GM18520 (cell line): ENCODE data around the gene SPAG6.
"Not testable (repeated sequence)": the region's sequence is repeated elsewhere in the genome, so short reads cannot be mapped to it uniquely, and the experiment has no call there.

Experiments used
- ATAC-seq: cut with Tn5 transposase; IDR thresholded peaks from one replicate; pipeline ENCODE4 v1.9.1; 2021; ENCODE audit not compliant: unreplicated experiment

The SPAG6 gene

GRCh38 chr10:22345301-22346095 is at the start of gene SPAG6:
SPAG6 (plus strand) TSS chr10:22345496; CDS start chr10:22345612, 116 bp downstream.
- ATAC-seq, result no peak

DNA sequence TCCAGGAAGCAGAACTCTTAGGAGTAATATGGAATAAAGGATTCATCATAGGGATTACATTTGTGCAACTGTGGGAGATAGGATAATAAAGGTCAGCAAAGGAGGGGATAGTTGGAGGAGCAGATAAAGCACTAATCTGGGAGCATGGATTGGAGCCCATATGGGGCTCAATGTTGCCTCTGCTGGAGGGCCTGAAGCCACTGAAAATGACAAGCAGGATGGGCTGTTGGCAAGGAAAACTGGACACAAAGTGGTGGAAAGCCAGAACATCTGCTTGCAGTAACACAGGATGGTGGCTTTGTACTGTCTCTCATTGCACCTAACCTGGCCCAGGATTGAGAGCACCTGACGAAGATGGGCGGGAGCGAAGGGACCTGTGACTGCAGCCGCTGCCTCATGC is 44.1 kb upstream of the SPAG6 start:
- no peak for ATAC-seq

GRCh38 chr10:22303461-22303860 is 41.8 kb upstream of the SPAG6 start:
- ATAC-seq, result no peak

GRCh38 chr10:22305721-22306120 is 39.6 kb upstream of the SPAG6 start:
- no peak for ATAC-seq

DNA sequence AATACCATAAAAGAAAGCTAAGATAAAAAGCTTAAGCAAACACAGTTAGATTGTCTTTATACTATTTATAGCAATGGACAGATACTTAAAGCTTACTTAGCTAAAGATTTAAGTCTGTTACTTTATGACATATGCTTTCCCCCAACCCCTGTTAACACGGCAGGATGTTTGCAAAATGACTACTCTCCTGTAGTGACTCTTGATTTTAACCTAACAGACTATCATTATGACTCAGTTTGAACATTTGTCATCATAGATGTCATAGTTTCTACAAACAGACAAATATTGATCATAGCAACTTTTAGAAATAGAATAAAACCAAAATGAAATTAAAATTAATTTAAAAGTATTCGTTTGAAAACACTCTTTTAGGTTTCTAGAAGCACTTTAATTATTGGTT is 36.9 kb upstream of the SPAG6 start:
- peak; percentile 96 for ATAC-seq

DNA sequence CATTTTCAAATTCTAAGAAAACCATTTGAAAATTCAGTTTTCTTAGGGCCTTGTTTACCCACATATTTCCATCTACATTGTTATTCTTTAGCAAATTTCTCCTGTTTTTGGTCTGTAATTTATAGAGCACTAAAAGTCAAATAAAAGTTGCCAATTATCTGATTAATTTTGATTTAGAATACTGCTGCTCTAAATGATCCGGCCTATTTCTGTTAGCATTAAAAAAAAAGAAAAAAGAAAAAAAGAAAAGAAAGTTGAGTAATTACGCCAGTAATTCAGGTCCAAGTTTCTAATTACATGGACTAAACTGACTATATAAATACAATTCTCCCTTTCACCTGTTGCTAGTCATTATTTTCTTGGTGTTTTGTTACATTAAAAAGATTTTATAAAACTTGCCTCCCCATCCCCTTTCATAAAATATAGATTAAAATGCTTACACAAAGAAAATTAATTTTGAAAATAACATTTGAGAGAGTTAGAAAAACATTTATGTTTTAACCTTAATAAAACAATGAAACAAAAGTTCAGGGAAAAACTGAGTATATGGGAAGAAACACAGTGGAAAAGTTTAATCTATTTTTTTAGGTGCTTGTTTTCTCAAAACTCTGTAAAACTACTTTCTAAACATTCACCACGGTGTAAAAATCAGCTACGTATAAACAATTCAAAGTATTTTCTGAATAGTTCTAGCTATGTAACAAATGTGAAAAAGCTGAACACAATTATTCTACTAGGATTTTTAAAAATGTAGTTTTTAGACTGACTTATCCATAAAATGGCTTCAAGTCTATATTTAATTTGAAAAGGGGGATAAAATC is 35.9 kb upstream of the SPAG6 start:
- no peak for ATAC-seq

GRCh38 chr10:22310012-22310411 is 35.3 kb upstream of the SPAG6 start:
- ATAC-seq, result not testable (repeated sequence)

DNA sequence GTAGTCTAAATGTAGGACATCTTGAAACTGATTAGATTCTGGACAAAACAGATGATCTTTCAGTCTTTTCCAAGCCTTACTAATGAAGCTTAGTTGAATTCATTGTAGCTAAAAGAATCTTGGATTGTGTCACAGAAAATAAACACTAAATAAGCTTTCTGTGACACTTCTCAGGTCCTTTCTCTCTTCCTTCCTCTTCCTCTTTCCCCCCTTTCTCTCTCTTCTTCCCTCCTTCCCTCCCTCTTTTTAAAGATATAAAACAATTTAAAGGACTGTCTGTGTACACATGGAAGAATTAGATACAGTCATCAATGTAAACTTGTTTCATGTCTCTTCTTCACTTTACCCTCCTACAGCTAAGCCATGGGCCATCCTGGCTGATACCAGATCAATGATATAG is 34.4 kb upstream of the SPAG6 start:
- no peak for ATAC-seq

DNA sequence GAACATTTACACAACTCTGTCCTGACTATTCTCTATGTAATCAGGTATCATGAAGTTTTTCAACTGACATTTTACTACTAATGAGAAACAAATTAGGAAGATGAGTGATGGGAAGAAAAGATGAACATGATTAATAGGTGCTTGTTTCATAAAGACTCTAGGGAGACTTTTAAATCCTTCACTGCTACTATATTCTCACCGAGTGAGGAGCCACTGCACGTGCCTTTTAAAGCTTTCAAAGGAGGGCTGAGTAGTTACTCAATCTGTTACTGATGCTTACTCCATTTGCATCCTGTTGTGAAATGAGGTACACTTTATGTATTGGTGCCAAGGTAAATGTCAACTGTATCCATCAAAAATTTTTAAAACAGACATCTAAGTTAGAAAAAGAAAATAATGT is 30.4 kb upstream of the SPAG6 start:
- no peak for ATAC-seq

GRCh38 chr10:22315455-22316285 is 29.6 kb upstream of the SPAG6 start:
- no peak for ATAC-seq

- peak; percentile 49 for ATAC-seq
These were observed 28.8 kb upstream of the SPAG6 start, which contains the start of gene COMMD3 for GRCh38 chr10:22316286-22317075. COMMD3 (plus strand) TSS chr10:22316388; CDS start chr10:22316418, 30 bp downstream.

DNA sequence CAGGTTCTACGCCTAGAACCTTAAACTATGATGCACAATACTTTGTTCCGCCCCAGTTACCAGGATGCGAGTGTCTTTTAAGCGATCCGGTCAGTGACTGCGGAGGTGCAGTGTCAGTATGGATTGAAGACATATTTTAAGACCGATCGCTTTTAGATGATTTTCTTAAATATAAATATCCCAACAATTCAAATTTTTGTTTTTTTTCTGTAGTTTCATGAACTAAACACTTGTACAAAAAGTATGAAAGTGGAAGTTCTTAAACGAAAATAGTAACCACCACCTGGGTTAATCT is 28.3 kb upstream of the SPAG6 start:
- ATAC-seq, result peak; percentile 13

DNA sequence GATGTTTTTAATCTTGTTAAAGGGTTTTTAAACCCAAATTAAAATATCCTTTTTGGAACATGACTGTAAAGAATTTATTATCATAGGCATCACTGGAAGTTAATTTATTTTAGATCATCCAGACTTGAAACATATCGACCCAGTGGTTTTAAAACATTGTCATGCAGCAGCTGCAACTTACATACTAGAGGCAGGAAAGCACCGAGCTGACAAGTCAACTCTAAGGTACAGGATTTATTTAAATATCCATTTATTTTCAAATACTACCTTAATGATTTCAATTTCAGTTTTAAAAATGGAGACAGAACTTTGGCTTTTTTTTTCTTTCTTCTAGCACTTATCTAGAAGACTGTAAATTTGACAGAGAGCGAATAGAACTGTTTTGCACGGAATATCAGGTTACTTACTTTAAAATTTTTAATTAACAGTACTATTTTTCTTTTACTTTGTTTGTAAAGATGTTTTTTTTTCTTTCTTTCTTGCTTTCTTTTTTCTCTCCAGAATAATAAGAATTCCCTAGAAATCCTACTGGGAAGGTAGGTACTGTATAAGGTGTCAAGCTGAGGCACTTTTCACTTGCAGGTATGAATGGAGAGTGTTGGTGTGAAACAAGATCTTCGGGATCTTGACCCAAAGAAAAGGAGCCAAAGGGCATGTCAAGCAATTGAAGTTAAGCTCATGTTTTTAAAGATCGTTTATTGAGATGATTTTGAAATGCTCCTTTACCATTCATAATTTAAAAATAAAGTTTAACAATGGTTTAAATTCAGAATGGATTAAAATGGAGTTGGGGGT is 27.3 kb upstream of the SPAG6 start:
- no peak for ATAC-seq

DNA sequence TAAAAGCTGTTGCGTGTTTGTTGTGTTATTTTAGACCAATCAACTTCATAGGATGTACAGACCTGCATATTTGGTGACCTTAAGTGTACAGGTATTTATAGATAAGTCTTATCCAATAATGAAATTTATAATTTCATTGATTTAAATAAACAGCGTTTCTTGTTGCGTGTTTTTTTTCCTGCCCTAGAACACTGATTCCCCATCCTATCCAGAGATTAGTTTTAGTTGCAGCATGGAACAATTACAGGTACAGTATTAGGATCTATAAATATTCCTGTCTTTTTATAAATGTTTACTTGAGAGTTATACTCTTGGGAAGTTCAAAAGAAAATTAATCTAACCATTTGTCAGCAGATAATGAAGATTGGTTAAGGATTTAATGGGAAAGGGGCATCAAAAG is 26.5 kb upstream of the SPAG6 start:
- ATAC-seq, result no peak

DNA sequence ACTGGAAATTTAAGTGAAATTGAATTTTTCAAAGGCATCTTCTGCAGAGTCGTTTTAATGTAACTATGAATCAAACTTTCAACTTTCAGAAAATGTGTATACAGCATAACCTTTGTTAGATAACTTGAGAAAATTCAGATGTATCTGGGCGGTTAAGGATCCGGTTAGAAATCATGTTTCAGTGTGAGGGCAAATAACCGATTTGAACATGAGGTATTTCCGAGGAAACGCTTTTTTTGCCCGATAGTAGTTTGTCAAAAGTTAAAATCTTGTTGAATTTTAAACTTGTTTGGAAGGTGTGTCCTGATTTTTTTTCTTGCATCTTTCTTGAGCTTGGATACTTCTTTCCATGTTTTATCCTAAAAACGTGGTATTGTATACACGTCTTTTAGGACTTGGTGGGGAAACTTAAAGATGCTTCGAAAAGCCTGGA is 25.7 kb upstream of the SPAG6 start:
- ATAC-seq, result no peak

GRCh38 chr10:22319980-22320558 is 25.2 kb upstream of the SPAG6 start:
- ATAC-seq, result no peak

- no peak for ATAC-seq
These were observed 24.6 kb upstream of the SPAG6 start, which contains the start of gene BMI1 for GRCh38 chr10:22320591-22321155. BMI1 (plus strand) TSS chr10:22321099; CDS start chr10:22326450, 5,351 bp downstream.

- ATAC-seq, result no peak
These were observed 24.0 kb upstream of the SPAG6 start for GRCh38 chr10:22321156-22321923.
